ENCODE results near the gene TMPRSS6. TPM values are rescaled to one million over a fixed set of nuclear protein-coding genes. Genes with fewer than 3 reads are reported as not detected.

The TMPRSS6 gene
- total and polyA plus RNA-seq, 2 of the 13 experiments (the other 11 are each of a cell fraction or from before 2014, with no cell fraction given): 4.2 to 4.8 TPM

- TF ChIP-seq MNT (IDR thresholded peaks at IDR 0.05) (peak; percentile 15; the same call in 1 of the 2 replicates), ZBTB49 (CRISPR knock-in tag; IDR thresholded peaks at IDR 0.05; ENCODE audit: borderline replicate concordance) (no peak), MYC (CRISPR knock-in tag; IDR thresholded peaks at IDR 0.05; ENCODE audit: borderline replicate concordance) (no peak), ZNF788 (CRISPR knock-in tag; IDR thresholded peaks at IDR 0.05; ENCODE audit: borderline replicate concordance) (0 out of 2 replicates have a peak, but pooled peaks have one; percentile 34)
These were observed 62.5 kb downstream of the TMPRSS6 start (continued) for GRCh38 chr22:37047006-37047405.

GRCh38 chr22:37046589-37046988 lies 62.9 kb downstream of the TMPRSS6 start:
- 81% methylated on average over 5 of the region's 6 CpGs for WGBS (ENCODE audit: low lambda C conversion rate)
- in situ Hi-C loops (cut with HindIII; ENCODE audit: extremely low pct_ligation_motif_present, low pct_unique_long_range_greater_than_20kb): no loop called here
- CTCF ChIA-PET (ENCODE audit: low intra/inter-chr PET ratio, low total read pairs): interaction anchor here (1.7 kb wide), 1 partner anchor 31 kb away, joined by 4 read pairs; no protein-coding TSS in a partner anchor
- no peak for TF ChIP-seq ATRX (CRISPR knock-in tag; IDR thresholded peaks at IDR 0.05; ENCODE audit: borderline replicate concordance)
- no peak for TF ChIP-seq ARID4A (CRISPR knock-in tag; IDR thresholded peaks at IDR 0.05; ENCODE audit: borderline replicate concordance)
- TF ChIP-seq ZNF260 (CRISPR knock-in tag; IDR thresholded peaks at IDR 0.05; ENCODE audit: borderline replicate concordance, low read depth): no peak
- no peak for TF ChIP-seq AKNA (CRISPR knock-in tag; IDR thresholded peaks at IDR 0.05; ENCODE audit: borderline replicate concordance)

More at GRCh38 chr22:37046589-37046988, 62.9 kb downstream of the TMPRSS6 start:
- FAIRE-seq (no peak), ATAC-seq (no peak), DNase-seq (ENCODE audit: low spot score) (no peak)
- H4K20me1 ChIP-seq (ENCODE audit: insufficient read depth, low read length): no peaks in the 10 kb centered on the region
- H3K4me1 ChIP-seq (ENCODE audit: insufficient read depth, low read length): peaks cover 67% of the 10 kb centered on the region
- H3K4me2 ChIP-seq (ENCODE audit: low read depth, low read length): no peak overlapping the region
- no peak overlapping the region for H3K9ac ChIP-seq (ENCODE audit: insufficient read depth, low read depth, low read length)
- no peaks in the 10 kb centered on the region for H3K36me3 ChIP-seq (replicated peaks in 1 of 2; ENCODE audit: control insufficient read depth in 1 of 2, insufficient read depth in 2 of 2, low read length in 2 of 2)
- no TSS peak for BruUV-seq (replicated peaks)
- no peaks in the 10 kb centered on the region for H3K9me3 ChIP-seq (ENCODE audit: low read length)
- no peak overlapping the region for H3K27ac ChIP-seq (ENCODE audit: extremely low read length, insufficient read depth, low read length)
- POLR2A ChIA-PET: interaction anchor here (5.0 to 7.9 kb wide), 3 partner anchors 14 to 31 kb away, joined by 37 to 227 read pairs (median 141); partner anchors contain the start of genes MPST and TST
- peaks cover 0 to 13% of the 10 kb centered on the region in 2 experiments; a peak in 2 of 5 replicates for H3K27me3 ChIP-seq (ENCODE audit: control insufficient read depth in 1 of 2, insufficient read depth in 2 of 2, low read length in 2 of 2)
- H2AFZ ChIP-seq (ENCODE audit: low read length): no peak overlapping the region
- intact Hi-C loops (cut with micrococcal nuclease; ENCODE audit: unreplicated experiment): no loop called here
- no peak overlapping the region for H3K4me3 ChIP-seq (replicated peaks in 1 of 3; ENCODE audit: insufficient read depth in 1 of 3, low read depth in 2 of 3, low read length in 3 of 3)
- no peaks in the 10 kb centered on the region for H3K79me2 ChIP-seq (ENCODE audit: insufficient read depth, low read length)
